ENCODE measurements around the gene ADPRHL1.

- TF ChIP-seq, protein P1, sequence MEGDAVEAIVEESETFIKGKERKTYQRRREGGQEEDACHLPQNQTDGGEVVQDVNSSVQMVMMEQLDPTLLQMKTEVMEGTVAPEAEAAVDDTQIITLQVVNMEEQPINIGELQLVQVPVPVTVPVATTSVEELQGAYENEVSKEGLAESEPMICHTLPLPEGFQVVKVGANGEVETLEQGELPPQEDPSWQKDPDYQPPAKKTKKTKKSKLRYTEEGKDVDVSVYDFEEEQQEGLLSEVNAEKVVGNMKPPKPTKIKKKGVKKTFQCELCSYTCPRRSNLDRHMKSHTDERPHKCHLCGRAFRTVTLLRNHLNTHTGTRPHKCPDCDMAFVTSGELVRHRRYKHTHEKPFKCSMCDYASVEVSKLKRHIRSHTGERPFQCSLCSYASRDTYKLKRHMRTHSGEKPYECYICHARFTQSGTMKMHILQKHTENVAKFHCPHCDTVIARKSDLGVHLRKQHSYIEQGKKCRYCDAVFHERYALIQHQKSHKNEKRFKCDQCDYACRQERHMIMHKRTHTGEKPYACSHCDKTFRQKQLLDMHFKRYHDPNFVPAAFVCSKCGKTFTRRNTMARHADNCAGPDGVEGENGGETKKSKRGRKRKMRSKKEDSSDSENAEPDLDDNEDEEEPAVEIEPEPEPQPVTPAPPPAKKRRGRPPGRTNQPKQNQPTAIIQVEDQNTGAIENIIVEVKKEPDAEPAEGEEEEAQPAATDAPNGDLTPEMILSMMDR (conservative IDR thresholded peaks at IDR 0.05) = no peak
- TF ChIP-seq EZH2 (IDR thresholded peaks at IDR 0.05; ENCODE audit: low read depth) = no peak
These were observed 22.6 kb upstream of the ADPRHL1 start for GRCh38 chr13:113475911-113476310.
